SJCRH30 (cell line): ENCODE measurements around the gene TMEM62. TPM values are rescaled to one million over a fixed set of nuclear protein-coding genes. Genes with fewer than 3 reads are reported as not detected.

Experiments
- total RNA-seq: library from RNA; depleted of rRNA; stranded (reverse); fragments of >200 nt; shearing (Covaris generic); gene quantifications from 2 replicates; pipeline ENCODE4 v1.2.3, GENCODE V29; 2014; rRNA removed

Gene TMEM62
- total RNA-seq, 1 experiment from 2014 or later = 3.1 TPM

Other genes with a start within 250 kb of the TMEM62 start
- 10.9 and 11.1 TPM in 2 replicates for gene TTBK2, start 212.8 kb upstream of the TMEM62 start, total RNA-seq
- gene UBR1, start 27.5 kb upstream of the TMEM62 start, total RNA-seq = 25.1 and 27.5 TPM in 2 replicates
- gene CCNDBP1, start 51.8 kb downstream of the TMEM62 start, total RNA-seq = 25.6 and 30.6 TPM in 2 replicates
- gene EPB42, start 87.4 kb downstream of the TMEM62 start, total RNA-seq = not detected in 2 replicates
- not detected in 2 replicates for gene TGM5, start 133.3 kb downstream of the TMEM62 start, total RNA-seq
- not detected in 2 replicates for gene TGM7, start 168.7 kb downstream of the TMEM62 start, total RNA-seq
- gene LCMT2, start 197.0 kb downstream of the TMEM62 start, total RNA-seq = 17.4 and 18.5 TPM in 2 replicates
- gene ZSCAN29, start 237.5 kb downstream of the TMEM62 start, total RNA-seq = 27.8 and 30.8 TPM in 2 replicates
- 16.2 and 20.3 TPM in 2 replicates for gene TUBGCP4, start 237.5 kb downstream of the TMEM62 start, total RNA-seq